Loucy (cell line): ENCODE data around the gene C5orf15.

ENCODE experiments used
- H2AFZ ChIP-seq: fragments of 200-600 bp; sonication (generic); 2 replicates; pipeline ENCODE4 v1.6.0; 2016; ENCODE audit warnings: antibody characterized with exemption, mild to moderate bottlenecking, low read length, moderate library complexity
- H3F3A ChIP-seq: fragments of 200-600 bp; 2 replicates; pipeline ENCODE4 v1.6.0; 2016; ENCODE audit warnings: antibody characterized with exemption, low read depth, mild to moderate bottlenecking
- H3K27me3 ChIP-seq: fragments of 200-600 bp; sonication (generic); 2 replicates; pipeline ENCODE4 v1.6.1; 2014; ENCODE audit warnings: low read length, mild to moderate bottlenecking; ENCODE audit not compliant: insufficient read depth, poor library complexity, severe bottlenecking
- H3K36me3 ChIP-seq: fragments of 200-600 bp; sonication (generic); 2 replicates; pipeline ENCODE4 v1.6.1; 2016; ENCODE audit warnings: low read length; ENCODE audit not compliant: insufficient read depth
- H3K4me1 ChIP-seq: fragments of 200-600 bp; sonication (generic); 2 replicates; pipeline ENCODE4 v1.5.1; 2014; ENCODE audit warnings: low read length, mild to moderate bottlenecking; ENCODE audit not compliant: insufficient read depth, poor library complexity, severe bottlenecking
- H3K4me2 ChIP-seq: fragments of 200-600 bp; sonication (generic); 2 replicates; pipeline ENCODE4 v1.6.0; 2014; ENCODE audit warnings: antibody characterized with exemption, low read length, low read depth, mild to moderate bottlenecking; ENCODE audit not compliant: poor library complexity, severe bottlenecking
- H3K4me3 ChIP-seq: fragments of 200-600 bp; sonication (generic); 2 replicates; pipeline ENCODE4 v1.5.1; 2014; ENCODE audit warnings: low read length, mild to moderate bottlenecking, mixed read lengths; ENCODE audit not compliant: poor library complexity, severe bottlenecking
- H3K79me2 ChIP-seq: fragments of 200-600 bp; sonication (generic); 2 replicates; pipeline ENCODE4 v1.6.1; 2014; ENCODE audit warnings: low read length; ENCODE audit not compliant: insufficient read depth
- H3K9ac ChIP-seq: fragments of 200-600 bp; sonication (generic); 2 replicates; pipeline ENCODE4 v1.6.0; 2014; ENCODE audit warnings: mild to moderate bottlenecking, low read depth, low read length, moderate library complexity; ENCODE audit not compliant: poor library complexity, severe bottlenecking
- H3K9me2 ChIP-seq: fragments of 200-600 bp; sonication (generic); replicated peaks from 2 replicates; pipeline ENCODE4 v1.6.1; 2016; ENCODE audit warnings: low read depth, low read length, mixed read lengths
- H3K9me3 ChIP-seq: fragments of 200-600 bp; sonication (generic); 2 replicates; pipeline ENCODE4 v1.6.1; 2014; ENCODE audit warnings: mild to moderate bottlenecking, antibody characterized with exemption, low read length, low read depth; ENCODE audit not compliant: insufficient read depth
- H4K20me1 ChIP-seq: fragments of 200-600 bp; sonication (generic); 2 replicates; pipeline ENCODE4 v1.6.0; 2014; ENCODE audit warnings: antibody characterized with exemption, low read length, mild to moderate bottlenecking; ENCODE audit not compliant: insufficient read depth, poor library complexity, severe bottlenecking
- EZH2phosphoT487 ChIP-seq: fragments of 200-600 bp; IDR thresholded peaks from 2 replicates; pipeline ENCODE4 v1.6.1; 2018; ENCODE audit warnings: antibody characterized with exemption, mild to moderate bottlenecking, moderate library complexity, borderline replicate concordance
- TF ChIP-seq, protein P1 (sequence below): fragments of 200-600 bp; sonication (generic); conservative IDR thresholded peaks from 2 replicates; pipeline ENCODE4 v1.5.1; 2014; ENCODE audit warnings: mild to moderate bottlenecking, antibody characterized with exemption, low read length

C5orf15 gene

GRCh38 chr5:133930813-133931090 is 37.7 kb downstream of the C5orf15 start:
- Histone ChIP-seq H3K9me3 (no peaks in the 10 kb centered on the region), H3K36me3 (no peaks in the 10 kb centered on the region), H3F3A (no peaks in the 10 kb centered on the region), H3K79me2 (no peaks in the 10 kb centered on the region), H3K4me1 (no peaks in the 10 kb centered on the region), H3K9me2 (no peaks in the 10 kb centered on the region), H2AFZ (no peak overlapping the region), H3K27me3 (no peaks in the 10 kb centered on the region), H3K4me2 (no peak overlapping the region), H3K4me3 (no peak overlapping the region), H3K9ac (no peak overlapping the region), H4K20me1 (no peaks in the 10 kb centered on the region)
- TF ChIP-seq, protein P1, sequence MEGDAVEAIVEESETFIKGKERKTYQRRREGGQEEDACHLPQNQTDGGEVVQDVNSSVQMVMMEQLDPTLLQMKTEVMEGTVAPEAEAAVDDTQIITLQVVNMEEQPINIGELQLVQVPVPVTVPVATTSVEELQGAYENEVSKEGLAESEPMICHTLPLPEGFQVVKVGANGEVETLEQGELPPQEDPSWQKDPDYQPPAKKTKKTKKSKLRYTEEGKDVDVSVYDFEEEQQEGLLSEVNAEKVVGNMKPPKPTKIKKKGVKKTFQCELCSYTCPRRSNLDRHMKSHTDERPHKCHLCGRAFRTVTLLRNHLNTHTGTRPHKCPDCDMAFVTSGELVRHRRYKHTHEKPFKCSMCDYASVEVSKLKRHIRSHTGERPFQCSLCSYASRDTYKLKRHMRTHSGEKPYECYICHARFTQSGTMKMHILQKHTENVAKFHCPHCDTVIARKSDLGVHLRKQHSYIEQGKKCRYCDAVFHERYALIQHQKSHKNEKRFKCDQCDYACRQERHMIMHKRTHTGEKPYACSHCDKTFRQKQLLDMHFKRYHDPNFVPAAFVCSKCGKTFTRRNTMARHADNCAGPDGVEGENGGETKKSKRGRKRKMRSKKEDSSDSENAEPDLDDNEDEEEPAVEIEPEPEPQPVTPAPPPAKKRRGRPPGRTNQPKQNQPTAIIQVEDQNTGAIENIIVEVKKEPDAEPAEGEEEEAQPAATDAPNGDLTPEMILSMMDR: no peak
- TF ChIP-seq EZH2phosphoT487: no peak

DNA sequence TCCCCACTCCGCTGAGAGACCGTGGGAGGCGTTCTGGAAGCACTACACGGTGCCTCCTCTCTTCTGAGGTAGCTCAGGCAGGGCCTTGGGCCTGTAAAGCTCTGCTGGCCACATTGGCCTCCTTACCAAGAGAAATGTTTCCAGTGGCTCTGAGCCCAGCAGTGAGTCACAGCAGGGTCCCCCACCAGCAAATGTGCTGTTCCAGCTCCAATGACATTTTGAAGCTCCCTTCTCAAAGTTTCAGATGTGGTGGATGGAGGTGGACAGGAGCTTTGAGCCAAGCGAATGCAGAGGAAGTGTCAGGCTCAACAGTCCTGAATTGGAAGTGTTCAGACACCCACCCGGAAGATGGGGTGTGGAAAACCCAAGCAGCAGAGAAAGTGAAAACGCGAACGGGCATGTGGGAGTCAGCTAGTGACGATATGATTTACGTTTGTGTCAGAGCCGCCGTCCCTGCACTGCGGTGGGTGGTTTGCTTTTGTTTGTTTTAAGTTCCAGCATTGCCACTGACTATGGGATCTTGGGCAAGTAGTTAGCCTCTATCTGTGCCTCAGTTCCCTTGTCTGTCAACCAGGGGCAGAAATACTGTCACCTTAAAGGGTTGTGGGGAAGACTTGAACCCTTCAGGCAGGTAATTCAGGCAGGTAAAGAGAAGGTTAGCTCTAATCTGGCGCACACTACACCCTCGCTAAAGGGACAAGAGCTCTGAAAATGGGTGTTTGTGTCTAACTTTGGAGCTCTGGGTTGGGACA is 38.2 kb downstream of the C5orf15 start:
- H3K4me1 ChIP-seq: no peaks in the 10 kb centered on the region
- no peak overlapping the region for H3K4me3 ChIP-seq
- H3K79me2 ChIP-seq: no peaks in the 10 kb centered on the region
- H3K36me3 ChIP-seq: no peaks in the 10 kb centered on the region
- H3K4me2 ChIP-seq: no peak overlapping the region
- no peaks in the 10 kb centered on the region for H3K9me3 ChIP-seq
- no peak overlapping the region for H2AFZ ChIP-seq
- H3F3A ChIP-seq: no peaks in the 10 kb centered on the region
- TF ChIP-seq, protein P1: no peak
- TF ChIP-seq EZH2phosphoT487: no peak
- H4K20me1 ChIP-seq: no peaks in the 10 kb centered on the region
- no peak overlapping the region for H3K9ac ChIP-seq
- no peaks in the 10 kb centered on the region for H3K9me2 ChIP-seq
- no peaks in the 10 kb centered on the region for H3K27me3 ChIP-seq

DNA sequence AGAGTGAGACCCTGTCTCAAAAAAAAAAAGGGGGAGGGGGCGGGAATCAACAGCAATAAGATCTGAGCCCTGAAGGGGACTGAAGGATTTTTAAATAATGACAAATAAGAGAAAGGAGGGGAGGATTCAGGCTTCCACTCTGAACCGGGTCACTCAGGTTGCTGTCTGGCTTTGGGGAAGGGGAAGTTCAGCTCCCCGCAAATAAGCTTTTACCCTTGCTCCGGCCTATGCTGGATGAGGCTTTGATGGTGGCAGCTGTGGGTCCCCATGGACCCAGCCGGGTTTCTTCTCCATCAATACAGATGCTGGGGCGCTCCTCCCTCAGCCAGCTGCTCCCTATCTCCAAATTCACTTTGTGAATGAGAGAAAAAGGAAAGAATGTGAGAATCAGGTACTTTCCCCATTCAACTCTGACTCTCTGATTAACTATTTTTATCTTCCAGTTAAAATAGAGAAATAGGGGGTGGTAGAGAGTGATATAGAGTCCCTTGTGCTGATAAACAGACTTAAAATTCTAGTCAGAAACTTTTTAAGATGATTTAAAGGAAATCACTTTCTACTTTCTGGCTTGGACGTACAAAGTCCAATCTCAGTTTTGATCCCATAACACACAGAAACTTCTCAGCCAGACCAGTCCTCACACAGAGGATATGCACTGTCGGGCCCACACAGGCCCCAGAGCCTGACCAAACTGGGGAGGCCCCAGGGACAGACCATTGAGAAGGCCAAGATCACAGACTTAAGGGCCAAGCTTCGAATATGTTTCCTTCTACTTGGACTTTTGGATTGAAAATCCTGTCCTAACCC is 39.6 kb downstream of the C5orf15 start:
- H3K4me2 ChIP-seq: no peak overlapping the region
- H3K36me3 ChIP-seq: no peaks in the 10 kb centered on the region
- no peaks in the 10 kb centered on the region for H3K9me2 ChIP-seq
- H3K9me3 ChIP-seq: no peaks in the 10 kb centered on the region
- H3F3A ChIP-seq: no peaks in the 10 kb centered on the region
- no peaks in the 10 kb centered on the region for H3K79me2 ChIP-seq
- no peaks in the 10 kb centered on the region for H3K27me3 ChIP-seq
- H3K4me1 ChIP-seq: no peaks in the 10 kb centered on the region
- H2AFZ ChIP-seq: no peak overlapping the region
- TF ChIP-seq EZH2phosphoT487: no peak
- TF ChIP-seq, protein P1: no peak
- H3K4me3 ChIP-seq: no peak overlapping the region
- no peak overlapping the region for H3K9ac ChIP-seq
- no peaks in the 10 kb centered on the region for H4K20me1 ChIP-seq
